HepG2 (cell line): ENCODE results near the gene ASB14. TPM values are rescaled to one million over a fixed set of nuclear protein-coding genes. Genes with fewer than 3 reads are reported as not detected.

Experiments
- ARHGAP35 ChIP-seq: sonication (generic); formaldehyde crosslinking; IDR thresholded peaks from 2 replicates; pipeline ENCODE4 v1.9.0; 2022; ENCODE audit warnings: mild to moderate bottlenecking, inconsistent platforms, moderate library complexity, missing genetic modification reagents, borderline replicate concordance
- DMAP1 ChIP-seq: IDR thresholded peaks from 2 replicates; pipeline ENCODE4 v1.6.1; 2016
- FOXC1 ChIP-seq: sonication (generic); formaldehyde crosslinking; IDR thresholded peaks from 2 replicates; pipeline ENCODE4 v1.8.0; 2022; ENCODE audit warnings: mild to moderate bottlenecking, missing genetic modification reagents, borderline replicate concordance
- FOXK2 ChIP-seq: fragments of 450-650 bp; IDR thresholded peaks from 2 replicates; pipeline ENCODE4 v1.6.1; 2016
- FOXP4 ChIP-seq: sonication (generic); formaldehyde crosslinking; IDR thresholded peaks from 2 replicates; pipeline ENCODE4 v1.4.0; 2020; ENCODE audit warnings: missing genetic modification reagents
- HMG20A ChIP-seq: IDR thresholded peaks from 2 replicates; pipeline ENCODE4 v1.6.1; 2016; ENCODE audit warnings: borderline replicate concordance
- HNRNPH1 ChIP-seq: fragments of 200-400 bp; formaldehyde crosslinking; optimal IDR thresholded peaks from 2 replicates; pipeline ENCODE3; 2017; ENCODE audit warnings: mild to moderate bottlenecking, low read depth, low read length
- HNRNPK ChIP-seq: fragments of 200-400 bp; formaldehyde crosslinking; IDR thresholded peaks from 2 replicates; pipeline ENCODE4 v1.6.1; 2018; ENCODE audit warnings: low read length, low read depth, moderate library complexity, mild to moderate bottlenecking; ENCODE audit not compliant: poor library complexity, severe bottlenecking
- KAT7 ChIP-seq: IDR thresholded peaks from 2 replicates; pipeline ENCODE4 v1.6.1; 2018; ENCODE audit warnings: borderline replicate concordance, missing compliant biosample characterization
- KDM4B ChIP-seq: sonication (generic); formaldehyde crosslinking; IDR thresholded peaks from 2 replicates; pipeline ENCODE4 v1.4.0; 2020; ENCODE audit warnings: missing genetic modification reagents
- MLLT10 ChIP-seq: sonication (generic); formaldehyde crosslinking; IDR thresholded peaks from 2 replicates; pipeline ENCODE4 v1.4.0; 2020; ENCODE audit warnings: missing genetic modification reagents
- MXI1 ChIP-seq: IDR thresholded peaks from 3 replicates; pipeline ENCODE4 v1.6.1; 2012; ENCODE audit warnings: low read depth, low read length, inconsistent platforms, borderline replicate concordance
- ONECUT2 ChIP-seq: sonication (generic); formaldehyde crosslinking; IDR thresholded peaks from 2 replicates; pipeline ENCODE4 v1.4.0; 2020; ENCODE audit warnings: missing genetic modification reagents
- PATZ1 ChIP-seq: sonication (generic); formaldehyde crosslinking; IDR thresholded peaks from 2 replicates; pipeline ENCODE4 v1.4.0; 2020; ENCODE audit warnings: missing genetic modification reagents
- PHB2 ChIP-seq: fragments of 450-650 bp; IDR thresholded peaks from 2 replicates; pipeline ENCODE4 v1.6.1; 2018; ENCODE audit not compliant: partially characterized antibody
- POGK ChIP-seq: sonication (generic); formaldehyde crosslinking; conservative IDR thresholded peaks from 2 replicates; pipeline ENCODE4 v1.8.0; 2022; ENCODE audit warnings: mild to moderate bottlenecking, moderate library complexity, missing genetic modification reagents
- RARG ChIP-seq: sonication (generic); formaldehyde crosslinking; IDR thresholded peaks from 2 replicates; pipeline ENCODE4 v1.4.0; 2020; ENCODE audit warnings: low read depth, mild to moderate bottlenecking, missing genetic modification reagents
- ZFX ChIP-seq: sonication (generic); formaldehyde crosslinking; IDR thresholded peaks from 2 replicates; pipeline ENCODE4 v1.4.0; 2020; ENCODE audit warnings: mild to moderate bottlenecking, low read depth, missing genetic modification reagents, moderate library complexity
- ZNF136 ChIP-seq: sonication (generic); formaldehyde crosslinking; IDR thresholded peaks from 2 replicates; pipeline ENCODE4 v1.8.1; 2022; ENCODE audit warnings: low read depth, mild to moderate bottlenecking, moderate library complexity, missing genetic modification reagents
- ZNF138 ChIP-seq: sonication (generic); formaldehyde crosslinking; IDR thresholded peaks from 2 replicates; pipeline ENCODE4 v1.5.0; 2020; ENCODE audit warnings: mild to moderate bottlenecking, low read depth, missing genetic modification reagents
- ZNF235 ChIP-seq: sonication (generic); formaldehyde crosslinking; IDR thresholded peaks from 2 replicates; pipeline ENCODE4 v1.8.1; 2023; ENCODE audit warnings: mild to moderate bottlenecking, missing genetic modification reagents, borderline replicate concordance
- ZNF7 ChIP-seq: IDR thresholded peaks from 2 replicates; pipeline ENCODE4 v1.6.1; 2016; ENCODE audit warnings: missing biosample characterization, missing genetic modification reagents
- polyA plus RNA-seq, 8 experiments: library from polyadenylated mRNA; depleted of rRNA in 3 of 8; stranded (reverse) in 7 of 8; unstranded in 1 of 8; fragments of >200 nt; fragmentation: Illumina TruSeq in 4 of 8; extraction: Trizol in 4 of 8; gene quantifications; 2 replicates each; pipeline versions ENCODE4 v1.2.1 to v1.2.3, GENCODE V29; 2011 to 2016; ENCODE audit warnings: low read depth in 4 of 8, missing spikeins in 1 of 8, mixed read lengths in 1 of 8; ENCODE audit not compliant: insufficient read depth in 1 of 8
- total RNA-seq, 5 experiments: library from RNA; depleted of rRNA; stranded (reverse); fragments of >200 nt; fragmentation: Illumina TruSeq; extraction: Trizol; gene quantifications; 2 replicates each; pipeline ENCODE4 v1.2.3, GENCODE V29; 2016; ENCODE audit warnings: low read depth in 1 of 5
- TF ChIP-seq, protein P1 (sequence below): sonication (generic); formaldehyde crosslinking; IDR thresholded peaks from 2 replicates; pipeline ENCODE4 v1.4.0; 2020; ENCODE audit warnings: mild to moderate bottlenecking, missing genetic modification reagents
- TF ChIP-seq, protein P2 (sequence below): sonication (generic); formaldehyde crosslinking; IDR thresholded peaks from 2 replicates; pipeline ENCODE4 v1.4.0; 2020; ENCODE audit warnings: mild to moderate bottlenecking, missing genetic modification reagents

The ASB14 gene
- total and polyA plus RNA-seq, 2 of the 13 experiments (the other 11 are each of a cell fraction or from before 2014, with no cell fraction given): not detected

GRCh38 chr3:57227204-57227929 is 65.1 kb downstream of the ASB14 start, which contains the start of gene APPL1 (continued):
- TF ChIP-seq, protein P1, sequence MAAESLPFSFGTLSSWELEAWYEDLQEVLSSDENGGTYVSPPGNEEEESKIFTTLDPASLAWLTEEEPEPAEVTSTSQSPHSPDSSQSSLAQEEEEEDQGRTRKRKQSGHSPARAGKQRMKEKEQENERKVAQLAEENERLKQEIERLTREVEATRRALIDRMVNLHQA (CRISPR knock-in tag): no peak
- TF ChIP-seq KAT7 (CRISPR knock-in tag) (no peak; the same call in 1 of the 2 replicates), ARHGAP35 (CRISPR knock-in tag) (0 out of 2 replicates have a peak, but pooled peaks have one; percentile 47), POGK (CRISPR knock-in tag) (peak; percentile 75), KDM4B (CRISPR knock-in tag) (no peak), HNRNPH1 (no peak), ZNF7 (CRISPR knock-in tag) (no peak), ONECUT2 (CRISPR knock-in tag) (no peak), DMAP1 (peak; percentile 40; the same call in 1 of the 2 replicates), MLLT10 (CRISPR knock-in tag) (no peak), ZNF136 (no peak), RARG (CRISPR knock-in tag) (no peak), PHB2 (no peak), FOXP4 (CRISPR knock-in tag) (no peak), HMG20A (CRISPR knock-in tag) (0 out of 2 replicates have a peak, but pooled peaks have one; percentile 12), FOXK2 (no peak), HNRNPK (peak; percentile 83), FOXC1 (CRISPR knock-in tag) (no peak; the same call in 1 of the 2 replicates), ZFX (no peak), PATZ1 (CRISPR knock-in tag) (peak; percentile 53), MXI1 (peak; percentile 26; the same call in 1 of the 3 replicates), ZNF235 (CRISPR knock-in tag) (no peak; the same call in 1 of the 2 replicates), ZNF138 (CRISPR knock-in tag) (peak; percentile 84; the same call in 1 of the 2 replicates)
- TF ChIP-seq, protein P2, sequence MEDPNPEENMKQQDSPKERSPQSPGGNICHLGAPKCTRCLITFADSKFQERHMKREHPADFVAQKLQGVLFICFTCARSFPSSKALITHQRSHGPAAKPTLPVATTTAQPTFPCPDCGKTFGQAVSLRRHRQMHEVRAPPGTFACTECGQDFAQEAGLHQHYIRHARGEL (CRISPR knock-in tag): no peak
